ENCODE data around the gene AOC3.
"Not testable (repeated sequence)": the region's sequence is repeated elsewhere in the genome, so short reads cannot be mapped to it uniquely, and the experiment has no call there.

AOC3 gene

GRCh38 chr17:42881706-42882105 lies 30.7 kb downstream of the AOC3 start:
- Histone ChIP-seq H3K4me1 (ENCODE audit: control insufficient read depth, insufficient read depth, low read length) (peaks cover 15% of the 10 kb centered on the region), H3K27me3 (ENCODE audit: control insufficient read depth, insufficient read depth, low read length) (peaks cover 23% of the 10 kb centered on the region)
- not testable (repeated sequence) for H3K9ac ChIP-seq (ENCODE audit: low read length); H3K27ac ChIP-seq (ENCODE audit: low read depth, low read length); H3K9me3 ChIP-seq (ENCODE audit: control insufficient read depth, insufficient read depth, low read depth, low read length); H3K4me3 ChIP-seq (ENCODE audit: low read depth, low read length); H3K36me3 ChIP-seq (ENCODE audit: control insufficient read depth, insufficient read depth, low read length)

GRCh38 chr17:42882166-42882565 lies 31.2 kb downstream of the AOC3 start:
- no peak overlapping the region for H3K27ac ChIP-seq (ENCODE audit: low read depth, low read length)
- H3K9ac ChIP-seq (ENCODE audit: low read length): no peak overlapping the region
- no peaks in the 10 kb centered on the region for H3K36me3 ChIP-seq (ENCODE audit: control insufficient read depth, insufficient read depth, low read length)
- H3K9me3 ChIP-seq (ENCODE audit: control insufficient read depth, insufficient read depth, low read depth, low read length): no peaks in the 10 kb centered on the region
- peaks cover 20% of the 10 kb centered on the region for H3K27me3 ChIP-seq (ENCODE audit: control insufficient read depth, insufficient read depth, low read length)
- H3K4me3 ChIP-seq (ENCODE audit: low read depth, low read length): no peak overlapping the region
- H3K4me1 ChIP-seq (ENCODE audit: control insufficient read depth, insufficient read depth, low read length): peaks cover 15% of the 10 kb centered on the region

- Histone ChIP-seq H3K9ac (ENCODE audit: low read length) (no peak overlapping the region), H3K36me3 (ENCODE audit: control insufficient read depth, insufficient read depth, low read length) (no peaks in the 10 kb centered on the region), H3K9me3 (ENCODE audit: control insufficient read depth, insufficient read depth, low read depth, low read length) (no peaks in the 10 kb centered on the region), H3K4me1 (ENCODE audit: control insufficient read depth, insufficient read depth, low read length) (peaks cover 5% of the 10 kb centered on the region), H3K4me3 (ENCODE audit: low read depth, low read length) (no peak overlapping the region), H3K27ac (ENCODE audit: low read depth, low read length) (no peak overlapping the region), H3K27me3 (ENCODE audit: control insufficient read depth, insufficient read depth, low read length) (peaks cover 5% of the 10 kb centered on the region; the same call in 1 of the 2 replicates)
These were observed 33.0 kb downstream of the AOC3 start for GRCh38 chr17:42883802-42884558.

- H3K27me3 ChIP-seq (ENCODE audit: control insufficient read depth, insufficient read depth, low read length); H3K9me3 ChIP-seq (ENCODE audit: control insufficient read depth, insufficient read depth, low read depth, low read length); H3K4me1 ChIP-seq (ENCODE audit: control insufficient read depth, insufficient read depth, low read length); H3K4me3 ChIP-seq (ENCODE audit: low read depth, low read length); H3K9ac ChIP-seq (ENCODE audit: low read length); H3K36me3 ChIP-seq (ENCODE audit: control insufficient read depth, insufficient read depth, low read length); H3K27ac ChIP-seq (ENCODE audit: low read depth, low read length): not testable (repeated sequence)
These were observed 34.8 kb downstream of the AOC3 start for GRCh38 chr17:42885806-42886205.

- Histone ChIP-seq H3K4me1 (ENCODE audit: control insufficient read depth, insufficient read depth, low read length) (peaks cover 4% of the 10 kb centered on the region), H3K9ac (ENCODE audit: low read length) (no peak overlapping the region), H3K36me3 (ENCODE audit: control insufficient read depth, insufficient read depth, low read length) (no peaks in the 10 kb centered on the region), H3K4me3 (ENCODE audit: low read depth, low read length) (no peak overlapping the region), H3K27me3 (ENCODE audit: control insufficient read depth, insufficient read depth, low read length) (no peaks in the 10 kb centered on the region), H3K27ac (ENCODE audit: low read depth, low read length) (no peak overlapping the region), H3K9me3 (ENCODE audit: control insufficient read depth, insufficient read depth, low read depth, low read length) (no peaks in the 10 kb centered on the region)
These were observed 35.5 kb downstream of the AOC3 start for GRCh38 chr17:42886283-42887176.

- Histone ChIP-seq H3K27ac (ENCODE audit: low read depth, low read length) (no peak overlapping the region), H3K4me3 (ENCODE audit: low read depth, low read length) (no peak overlapping the region), H3K4me1 (ENCODE audit: control insufficient read depth, insufficient read depth, low read length) (peaks cover 18% of the 10 kb centered on the region), H3K9ac (ENCODE audit: low read length) (no peak overlapping the region), H3K27me3 (ENCODE audit: control insufficient read depth, insufficient read depth, low read length) (no peaks in the 10 kb centered on the region), H3K36me3 (ENCODE audit: control insufficient read depth, insufficient read depth, low read length) (no peaks in the 10 kb centered on the region), H3K9me3 (ENCODE audit: control insufficient read depth, insufficient read depth, low read depth, low read length) (no peaks in the 10 kb centered on the region)
These were observed 38.8 kb downstream of the AOC3 start for GRCh38 chr17:42889809-42890208.

GRCh38 chr17:42891539-42892152 lies 40.6 kb downstream of the AOC3 start:
- Histone ChIP-seq H3K27me3 (ENCODE audit: control insufficient read depth, insufficient read depth, low read length) (no peaks in the 10 kb centered on the region), H3K4me3 (ENCODE audit: low read depth, low read length) (no peak overlapping the region), H3K27ac (ENCODE audit: low read depth, low read length) (no peak overlapping the region), H3K4me1 (ENCODE audit: control insufficient read depth, insufficient read depth, low read length) (peaks cover 18% of the 10 kb centered on the region), H3K36me3 (ENCODE audit: control insufficient read depth, insufficient read depth, low read length) (no peaks in the 10 kb centered on the region), H3K9me3 (ENCODE audit: control insufficient read depth, insufficient read depth, low read depth, low read length) (no peaks in the 10 kb centered on the region), H3K9ac (ENCODE audit: low read length) (no peak overlapping the region)

GRCh38 chr17:42893359-42893758 lies 42.4 kb downstream of the AOC3 start:
- Histone ChIP-seq H3K27me3 (ENCODE audit: control insufficient read depth, insufficient read depth, low read length) (no peaks in the 10 kb centered on the region), H3K9me3 (ENCODE audit: control insufficient read depth, insufficient read depth, low read depth, low read length) (no peaks in the 10 kb centered on the region), H3K4me1 (ENCODE audit: control insufficient read depth, insufficient read depth, low read length) (peaks cover 18% of the 10 kb centered on the region), H3K27ac (ENCODE audit: low read depth, low read length) (no peak overlapping the region), H3K9ac (ENCODE audit: low read length) (no peak overlapping the region), H3K4me3 (ENCODE audit: low read depth, low read length) (no peak overlapping the region), H3K36me3 (ENCODE audit: control insufficient read depth, insufficient read depth, low read length) (no peaks in the 10 kb centered on the region)

GRCh38 chr17:42894283-42895184 lies 43.5 kb downstream of the AOC3 start:
- no peak overlapping the region for H3K27ac ChIP-seq (ENCODE audit: low read depth, low read length)

GRCh38 chr17:42895185-42895555 lies 44.2 kb downstream of the AOC3 start:
- peaks cover 18% of the 10 kb centered on the region for H3K4me1 ChIP-seq (ENCODE audit: control insufficient read depth, insufficient read depth, low read length)
- H3K36me3 ChIP-seq (ENCODE audit: control insufficient read depth, insufficient read depth, low read length): no peaks in the 10 kb centered on the region
- H3K27ac ChIP-seq (ENCODE audit: low read depth, low read length): no peak overlapping the region
- H3K9me3 ChIP-seq (ENCODE audit: control insufficient read depth, insufficient read depth, low read depth, low read length): no peaks in the 10 kb centered on the region
- no peak overlapping the region for H3K9ac ChIP-seq (ENCODE audit: low read length)
- no peaks in the 10 kb centered on the region for H3K27me3 ChIP-seq (ENCODE audit: control insufficient read depth, insufficient read depth, low read length)
- H3K4me3 ChIP-seq (ENCODE audit: low read depth, low read length): no peak overlapping the region

More at GRCh38 chr17:42894283-42895184, 43.5 kb downstream of the AOC3 start:
- H3K4me1 ChIP-seq (ENCODE audit: control insufficient read depth, insufficient read depth, low read length): peaks cover 18% of the 10 kb centered on the region
- no peaks in the 10 kb centered on the region for H3K36me3 ChIP-seq (ENCODE audit: control insufficient read depth, insufficient read depth, low read length)
- H3K27me3 ChIP-seq (ENCODE audit: control insufficient read depth, insufficient read depth, low read length): no peaks in the 10 kb centered on the region
- no peak overlapping the region for H3K9ac ChIP-seq (ENCODE audit: low read length)
- no peak overlapping the region for H3K4me3 ChIP-seq (ENCODE audit: low read depth, low read length)
- H3K9me3 ChIP-seq (ENCODE audit: control insufficient read depth, insufficient read depth, low read depth, low read length): no peaks in the 10 kb centered on the region

All from HUES6 (cell line).